ENCODE data around the gene SPCS1.

The SPCS1 gene

GRCh38 chr3:52703341-52703740 lies 2.6 kb upstream of the SPCS1 start:
- H3K27ac ChIP-seq (ENCODE audit: extremely low read depth, low read depth, low read length), result no peak overlapping the region

GRCh38 chr3:52704611-52705437 lies 1.1 kb upstream of the SPCS1 start:
- ChIA-PET POLR2A (interaction anchor here (0.9 to 3.3 kb wide), 5 partner anchors 7 to 169 kb away, joined by 3 to 13 read pairs (median 4); partner anchors contain the start of genes GNL3, NEK4, PBRM1 and UQCC5), CTCF (no interaction called here)
- H3K36me3 ChIP-seq (ENCODE audit: control insufficient read depth in 2 of 2, insufficient read depth in 1 of 2, low read length in 2 of 2), result peaks cover 14 to 25% of the 10 kb centered on the region in 2 experiments
- H3K9me3 ChIP-seq (ENCODE audit: control insufficient read depth, insufficient read depth, low read depth, low read length), result no peaks in the 10 kb centered on the region
- peak; percentile 79 for TF ChIP-seq GLIS1 (tag by site-specific recombination; IDR thresholded peaks at IDR 0.05)
- 0 out of 2 replicates have a peak, but pooled peaks have one; percentile 23 for TF ChIP-seq ZBTB48 (tag by site-specific recombination; IDR thresholded peaks at IDR 0.05)
- TF ChIP-seq ZBTB20 (tag by site-specific recombination; IDR thresholded peaks at IDR 0.05), result peak; percentile 99
- TF ChIP-seq ZNF600 (tag by site-specific recombination; IDR thresholded peaks at IDR 0.05), result peak; percentile 45; the same call in 1 of the 2 replicates
- TF ChIP-seq ZNF530 (tag by site-specific recombination; IDR thresholded peaks at IDR 0.05; ENCODE audit: low read depth), result no peak
- peak; percentile 95 for TF ChIP-seq ZBTB17 (tag by site-specific recombination; IDR thresholded peaks at IDR 0.05)
- TF ChIP-seq BCL6B (tag by site-specific recombination; IDR thresholded peaks at IDR 0.05), result no peak
- no peak for TF ChIP-seq ZNF214 (tag by site-specific recombination; IDR thresholded peaks at IDR 0.05; ENCODE audit: borderline replicate concordance)
- peak; percentile 93 for TF ChIP-seq ZNF341 (tag by site-specific recombination; IDR thresholded peaks at IDR 0.05; ENCODE audit: low read depth)
- TF ChIP-seq PRDM1 (tag by site-specific recombination; IDR thresholded peaks at IDR 0.05), result peak; percentile 62
- H3K27ac ChIP-seq (ENCODE audit: extremely low read depth, low read depth, low read length), result peak overlapping the region; percentile 64; the same call in 1 of the 2 replicates
- peaks cover 3% of the 10 kb centered on the region; the same call in 1 of the 2 replicates for H3K4me1 ChIP-seq (ENCODE audit: control insufficient read depth, insufficient read depth, low read length)
- peak overlapping the region; percentile 100 for H3K4me3 ChIP-seq (ENCODE audit: low read depth, low read length)

More at GRCh38 chr3:52703341-52703740, 2.6 kb upstream of the SPCS1 start:
- peaks cover 5 to 27% of the 10 kb centered on the region in 2 experiments for H3K36me3 ChIP-seq (ENCODE audit: control insufficient read depth in 2 of 2, insufficient read depth in 1 of 2, low read length in 2 of 2)
- POLR2A ChIA-PET, result no interaction called here
- CTCF ChIA-PET, result no interaction called here
- peaks cover 3% of the 10 kb centered on the region; the same call in 1 of the 2 replicates for H3K4me1 ChIP-seq (ENCODE audit: control insufficient read depth, insufficient read depth, low read length)
- no peak overlapping the region for H3K4me3 ChIP-seq (ENCODE audit: low read depth, low read length)
- H3K9me3 ChIP-seq (ENCODE audit: control insufficient read depth, insufficient read depth, low read depth, low read length), result no peaks in the 10 kb centered on the region
- TF ChIP-seq ZNF664 (tag by site-specific recombination; IDR thresholded peaks at IDR 0.05), result no peak
- TF ChIP-seq ZNF670 (tag by site-specific recombination; IDR thresholded peaks at IDR 0.05; ENCODE audit: low read depth), result no peak
- no peak for TF ChIP-seq ZNF19 (tag by site-specific recombination; IDR thresholded peaks at IDR 0.05; ENCODE audit: low read depth)
- no peak for TF ChIP-seq ZNF2 (tag by site-specific recombination; IDR thresholded peaks at IDR 0.05)
- no peak for TF ChIP-seq ZNF561 (tag by site-specific recombination; IDR thresholded peaks at IDR 0.05; ENCODE audit: borderline replicate concordance)
- no peak for TF ChIP-seq ZNF571 (tag by site-specific recombination; IDR thresholded peaks at IDR 0.05)
- TF ChIP-seq ZNF677 (tag by site-specific recombination; IDR thresholded peaks at IDR 0.05), result no peak

- Histone ChIP-seq H3K4me3 (ENCODE audit: low read depth, low read length) (peak overlapping the region; percentile 100), H3K36me3 (ENCODE audit: control insufficient read depth in 2 of 2, insufficient read depth in 1 of 2, low read length in 2 of 2) (peaks cover 14 to 22% of the 10 kb centered on the region in 2 experiments), H3K27ac (ENCODE audit: extremely low read depth, low read depth, low read length) (peak overlapping the region; percentile 64), H3K4me1 (ENCODE audit: control insufficient read depth, insufficient read depth, low read length) (peaks cover 3% of the 10 kb centered on the region; the same call in 1 of the 2 replicates), H3K9me3 (ENCODE audit: control insufficient read depth, insufficient read depth, low read depth, low read length) (no peaks in the 10 kb centered on the region)
- ChIA-PET CTCF (no interaction called here), POLR2A (interaction anchor here (0.9 to 3.3 kb wide), 5 partner anchors 8 to 169 kb away, joined by 3 to 13 read pairs (median 4); partner anchors contain the start of genes GNL3, NEK4, PBRM1 and UQCC5)
- no peak for TF ChIP-seq TCF7L2 (IDR thresholded peaks at IDR 0.05; ENCODE audit: borderline replicate concordance, low read depth, low read length)
- TF ChIP-seq ZNF202 (tag by site-specific recombination; IDR thresholded peaks at IDR 0.05; ENCODE audit: borderline replicate concordance), result no peak
- no peak for TF ChIP-seq PBX3 (CRISPR knock-in tag; IDR thresholded peaks at IDR 0.05)
- peak; percentile 98 for TF ChIP-seq ZNF449 (tag by site-specific recombination; IDR thresholded peaks at IDR 0.05)
- no peak for TF ChIP-seq ZNF624 (tag by site-specific recombination; IDR thresholded peaks at IDR 0.05)
- no peak for TF ChIP-seq YY2 (tag by site-specific recombination; IDR thresholded peaks at IDR 0.05)
- 0 out of 2 replicates have a peak, but pooled peaks have one; percentile 6 for TF ChIP-seq ZBTB48 (tag by site-specific recombination; IDR thresholded peaks at IDR 0.05)
- no peak for TF ChIP-seq ZNF132 (tag by site-specific recombination; IDR thresholded peaks at IDR 0.05; ENCODE audit: borderline replicate concordance)
- no peak for TF ChIP-seq PRDM1 (tag by site-specific recombination; IDR thresholded peaks at IDR 0.05)
- TF ChIP-seq KLF8 (tag by site-specific recombination; IDR thresholded peaks at IDR 0.05), result peak; percentile 60; the same call in 1 of the 2 replicates
- TF ChIP-seq ZNF776 (tag by site-specific recombination; IDR thresholded peaks at IDR 0.05; ENCODE audit: borderline replicate concordance), result no peak
- no peak for TF ChIP-seq ZBTB21 (tag by site-specific recombination; IDR thresholded peaks at IDR 0.05)
- no peak for TF ChIP-seq ZNF266 (tag by site-specific recombination; IDR thresholded peaks at IDR 0.05; ENCODE audit: low read depth)
- TF ChIP-seq ZNF837 (tag by site-specific recombination; IDR thresholded peaks at IDR 0.05), result no peak
These were observed 543 bp upstream of the SPCS1 start for GRCh38 chr3:52705438-52705687.

Measured in HEK293 (cell line).